Gastroesophageal sphincter (tissue), 3 donors: ENCODE data around the gene CDHR5.

Experiments
- EP300 ChIP-seq: sonication (generic); formaldehyde crosslinking; IDR thresholded peaks from one replicate; pipeline ENCODE4 v1.6.1; 2017; ENCODE audit warnings: antibody characterized with exemption, mild to moderate bottlenecking
- POLR2AphosphoS5 ChIP-seq: sonication (generic); formaldehyde crosslinking; IDR thresholded peaks from one replicate; pipeline ENCODE4 v1.6.1; 2017; ENCODE audit warnings: antibody characterized with exemption
- TF ChIP-seq, protein P1 (sequence below), 4 experiments: fragments of 200-600 bp in 2 of 4; fragments of 450-650 bp in 2 of 4; sonication (generic) in 1 of 4; IDR thresholded peaks; one replicate each; pipeline ENCODE4 v1.5.1; 2017 to 2019; ENCODE audit warnings: antibody characterized with exemption in 4 of 4, mild to moderate bottlenecking in 2 of 4, moderate library complexity in 2 of 4

DNA sequence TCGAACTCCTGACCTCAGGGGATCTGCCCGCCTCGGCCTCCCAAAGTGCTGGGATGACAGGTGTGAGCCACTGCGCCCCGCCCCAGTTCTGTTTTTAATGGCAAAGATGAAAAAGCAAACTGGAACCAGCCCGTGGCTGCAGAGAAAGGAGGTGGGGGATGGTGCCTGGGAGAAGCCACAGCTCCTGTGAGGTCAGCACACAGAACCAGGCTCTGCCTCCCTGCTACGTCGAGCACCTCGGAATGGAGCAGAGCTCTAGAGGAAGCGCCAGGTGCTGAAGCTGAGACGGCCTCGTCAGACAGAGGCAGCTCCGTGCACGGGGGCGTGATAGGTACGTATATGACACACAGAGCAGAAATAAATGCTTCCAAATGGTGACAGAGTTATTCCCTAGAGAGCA is 20.8 kb upstream of the CDHR5 start:
- TF ChIP-seq, protein P1, sequence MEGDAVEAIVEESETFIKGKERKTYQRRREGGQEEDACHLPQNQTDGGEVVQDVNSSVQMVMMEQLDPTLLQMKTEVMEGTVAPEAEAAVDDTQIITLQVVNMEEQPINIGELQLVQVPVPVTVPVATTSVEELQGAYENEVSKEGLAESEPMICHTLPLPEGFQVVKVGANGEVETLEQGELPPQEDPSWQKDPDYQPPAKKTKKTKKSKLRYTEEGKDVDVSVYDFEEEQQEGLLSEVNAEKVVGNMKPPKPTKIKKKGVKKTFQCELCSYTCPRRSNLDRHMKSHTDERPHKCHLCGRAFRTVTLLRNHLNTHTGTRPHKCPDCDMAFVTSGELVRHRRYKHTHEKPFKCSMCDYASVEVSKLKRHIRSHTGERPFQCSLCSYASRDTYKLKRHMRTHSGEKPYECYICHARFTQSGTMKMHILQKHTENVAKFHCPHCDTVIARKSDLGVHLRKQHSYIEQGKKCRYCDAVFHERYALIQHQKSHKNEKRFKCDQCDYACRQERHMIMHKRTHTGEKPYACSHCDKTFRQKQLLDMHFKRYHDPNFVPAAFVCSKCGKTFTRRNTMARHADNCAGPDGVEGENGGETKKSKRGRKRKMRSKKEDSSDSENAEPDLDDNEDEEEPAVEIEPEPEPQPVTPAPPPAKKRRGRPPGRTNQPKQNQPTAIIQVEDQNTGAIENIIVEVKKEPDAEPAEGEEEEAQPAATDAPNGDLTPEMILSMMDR (IDR thresholded peaks at IDR 0.05) = no peak
- TF ChIP-seq POLR2AphosphoS5 (no peak), EP300 (no peak)
